OCI-LY3 (cell line): Measurements from ENCODE around the gene GPR55.

Experiments
- EZH2phosphoT487 ChIP-seq: fragments of 200-600 bp; shearing (Covaris generic); IDR thresholded peaks from 2 replicates; pipeline ENCODE4 v1.6.1; 2018; ENCODE audit warnings: antibody characterized with exemption, mixed run types, low read depth
- TF ChIP-seq, protein P1 (sequence below): fragments of 200-600, 300-600 bp; sonication (generic); IDR thresholded peaks from 2 replicates; pipeline ENCODE4 v1.5.1; 2014; ENCODE audit warnings: antibody characterized with exemption, low read length, low read depth

DNA sequence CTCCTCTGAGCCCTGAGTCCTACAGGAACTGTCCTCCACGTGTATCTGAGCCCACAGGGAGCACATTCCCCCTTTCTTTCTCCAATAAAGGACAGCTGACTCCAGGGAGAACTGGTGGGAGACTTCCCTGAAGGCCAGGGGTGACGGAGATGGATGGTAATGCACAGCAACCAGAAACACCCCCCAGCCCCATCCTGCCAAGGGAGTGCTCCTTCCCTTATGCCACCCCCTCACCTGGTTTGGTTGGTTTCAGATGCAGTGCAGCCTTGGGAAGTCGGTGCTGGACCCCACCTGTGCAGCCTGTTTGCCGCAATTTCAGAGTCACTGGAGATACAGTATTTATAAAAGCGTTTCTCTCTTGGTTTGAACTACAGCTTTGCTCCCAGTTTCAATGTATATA is 24.0 kb downstream of the GPR55 start:
- TF ChIP-seq EZH2phosphoT487 = no peak
- TF ChIP-seq, protein P1, sequence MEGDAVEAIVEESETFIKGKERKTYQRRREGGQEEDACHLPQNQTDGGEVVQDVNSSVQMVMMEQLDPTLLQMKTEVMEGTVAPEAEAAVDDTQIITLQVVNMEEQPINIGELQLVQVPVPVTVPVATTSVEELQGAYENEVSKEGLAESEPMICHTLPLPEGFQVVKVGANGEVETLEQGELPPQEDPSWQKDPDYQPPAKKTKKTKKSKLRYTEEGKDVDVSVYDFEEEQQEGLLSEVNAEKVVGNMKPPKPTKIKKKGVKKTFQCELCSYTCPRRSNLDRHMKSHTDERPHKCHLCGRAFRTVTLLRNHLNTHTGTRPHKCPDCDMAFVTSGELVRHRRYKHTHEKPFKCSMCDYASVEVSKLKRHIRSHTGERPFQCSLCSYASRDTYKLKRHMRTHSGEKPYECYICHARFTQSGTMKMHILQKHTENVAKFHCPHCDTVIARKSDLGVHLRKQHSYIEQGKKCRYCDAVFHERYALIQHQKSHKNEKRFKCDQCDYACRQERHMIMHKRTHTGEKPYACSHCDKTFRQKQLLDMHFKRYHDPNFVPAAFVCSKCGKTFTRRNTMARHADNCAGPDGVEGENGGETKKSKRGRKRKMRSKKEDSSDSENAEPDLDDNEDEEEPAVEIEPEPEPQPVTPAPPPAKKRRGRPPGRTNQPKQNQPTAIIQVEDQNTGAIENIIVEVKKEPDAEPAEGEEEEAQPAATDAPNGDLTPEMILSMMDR = no peak
